BLaER1 treated with 17β-estradiol and CSF1 and Interleukin-3, amounts not matched to agents 10 nM and 100 nM (cell line): ENCODE measurements around the gene TANGO2.

ENCODE experiments used
- H3K27ac ChIP-seq, 11 experiments: shearing (Covaris generic); formaldehyde crosslinking; 2 replicates each; pipeline ENCODE4 v1.8.1; 2022
- H3K27me3 ChIP-seq, 11 experiments: shearing (Covaris generic); formaldehyde crosslinking; 2 replicates each; pipeline ENCODE4 v1.8.1; 2022
- H3K36me3 ChIP-seq, 11 experiments: shearing (Covaris generic); formaldehyde crosslinking; 2 replicates each; pipeline ENCODE4 v1.8.1; 2022
- H3K4me1 ChIP-seq, 10 experiments: shearing (Covaris generic); formaldehyde crosslinking; 2 replicates each; pipeline ENCODE4 v1.8.1; 2022
- H3K4me2 ChIP-seq, 11 experiments: shearing (Covaris generic); formaldehyde crosslinking; 2 replicates each; pipeline ENCODE4 v1.8.1; 2022
- H3K4me3 ChIP-seq, 10 experiments: shearing (Covaris generic); formaldehyde crosslinking; 2 replicates each; pipeline ENCODE4 v1.8.1; 2022
- H3K9ac ChIP-seq, 11 experiments: shearing (Covaris generic); formaldehyde crosslinking; 2 replicates each; pipeline ENCODE4 v1.8.1; 2022
- H3K9me3 ChIP-seq, 11 experiments: shearing (Covaris generic); formaldehyde crosslinking; replicated peaks in 1 of 11; 2 replicates each; pipeline ENCODE4 v1.8.1; 2022
- H4K20me1 ChIP-seq, 11 experiments: shearing (Covaris generic); formaldehyde crosslinking; 2 replicates each; pipeline ENCODE4 v1.8.1; 2022
- Cebpa-rat ChIP-seq, 11 experiments: shearing (Covaris generic); IDR thresholded peaks; 2 replicates each; pipeline ENCODE4 v1.8.1; 2022

The TANGO2 gene

DNA sequence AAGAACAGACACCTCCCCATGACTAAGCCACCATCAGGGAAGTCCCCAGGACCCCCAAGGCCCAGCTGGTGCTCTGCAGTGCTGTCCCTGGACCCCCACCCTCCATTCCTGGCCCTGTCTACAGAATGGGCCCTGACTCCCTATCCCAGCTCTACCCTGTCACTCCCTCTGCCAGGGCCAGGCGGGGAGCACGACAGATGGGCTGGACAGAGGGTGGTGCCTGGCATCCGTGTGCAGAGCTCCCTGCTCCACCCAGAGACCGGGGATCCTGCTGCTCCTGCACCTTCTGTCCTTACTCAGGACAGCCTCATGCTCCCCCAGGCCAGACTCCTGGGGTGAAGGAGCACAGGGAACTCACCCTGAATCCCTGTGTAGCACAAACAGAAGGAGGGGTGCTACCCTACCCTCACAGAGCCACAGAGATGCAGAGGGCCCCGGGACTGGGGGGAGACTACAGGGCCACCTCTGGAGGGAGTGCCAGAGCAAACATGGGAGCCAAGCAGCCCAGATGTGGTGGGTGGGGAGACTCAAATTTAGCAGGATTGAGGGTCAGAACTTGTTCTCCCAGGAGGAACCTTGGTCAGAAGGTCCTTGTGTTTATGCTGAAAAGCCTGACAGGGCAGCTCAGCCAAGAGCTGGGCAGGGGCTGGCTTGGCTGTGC, 6.3 kb upstream of the TANGO2 start:
- H3K4me2 ChIP-seq: peak overlapping the region in 5 of 11 experiments; percentile 9 to 98 (median 96); a peak in 2 of 22 replicates
- no peaks in the 10 kb centered on the region for H3K36me3 ChIP-seq
- peaks cover 37 to 47% (median 42%) of the 10 kb centered on the region in 11 experiments for H3K27me3 ChIP-seq

DNA sequence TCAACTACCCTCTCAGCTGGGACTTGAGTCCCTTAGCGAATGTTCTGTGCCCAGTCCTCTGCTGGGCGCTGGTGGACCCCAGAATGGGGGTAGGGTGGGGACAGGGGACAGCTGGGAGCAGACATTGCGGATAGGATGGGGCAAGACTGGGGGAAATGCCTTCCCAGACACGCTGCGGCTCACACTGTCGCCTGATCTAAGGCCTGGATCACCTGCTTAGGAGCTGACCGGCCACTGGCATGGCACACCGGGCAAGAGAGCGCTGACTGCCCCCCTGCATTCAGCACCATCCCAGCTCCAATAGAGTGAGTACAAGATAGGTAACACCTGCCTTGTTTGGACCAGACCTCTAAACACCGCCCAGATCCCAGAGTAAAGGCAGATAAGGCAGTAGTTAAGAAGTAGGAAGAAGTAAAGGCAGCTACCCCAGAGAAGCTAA, 5.7 kb upstream of the TANGO2 start:
- no peak for TF ChIP-seq Cebpa-rat (IDR thresholded peaks at IDR 0.05)
- Histone ChIP-seq H3K36me3 (no peaks in the 10 kb centered on the region), H3K27me3 (peaks cover 37 to 47% (median 42%) of the 10 kb centered on the region in 11 experiments), H4K20me1 (peaks cover 0 to 22% (median 7%) of the 10 kb centered on the region in 11 experiments; a peak in 6 of 22 replicates), H3K4me1 (peaks cover 10 to 63% (median 45%) of the 10 kb centered on the region in 10 experiments), H3K4me3 (peak overlapping the region in 2 of 10 experiments; percentile 72 to 82; a peak in 4 of 20 replicates), H3K27ac (no peak overlapping the region), H3K9ac (0 out of 22 replicates have a peak overlapping the region, but pooled peaks of 1 of the 11 experiments have one; percentile 4), H3K4me2 (peak overlapping the region in 8 of 11 experiments; percentile 89 to 99 (median 96); a peak in 14 of 22 replicates), H3K9me3 (no peaks in the 10 kb centered on the region)

More for the DNA sequence above, 6.3 kb upstream of the TANGO2 start:
- Histone ChIP-seq H3K9ac (0 out of 22 replicates have a peak overlapping the region, but pooled peaks of 2 of the 11 experiments have one; percentile 4 to 9), H4K20me1 (peaks cover 0 to 22% (median 7%) of the 10 kb centered on the region in 11 experiments; a peak in 6 of 22 replicates), H3K27ac (no peak overlapping the region), H3K9me3 (no peaks in the 10 kb centered on the region), H3K4me1 (peaks cover 8 to 67% (median 47%) of the 10 kb centered on the region in 10 experiments; a peak in 19 of 20 replicates), H3K4me3 (no peak overlapping the region)
- TF ChIP-seq Cebpa-rat (IDR thresholded peaks at IDR 0.05): no peak

DNA sequence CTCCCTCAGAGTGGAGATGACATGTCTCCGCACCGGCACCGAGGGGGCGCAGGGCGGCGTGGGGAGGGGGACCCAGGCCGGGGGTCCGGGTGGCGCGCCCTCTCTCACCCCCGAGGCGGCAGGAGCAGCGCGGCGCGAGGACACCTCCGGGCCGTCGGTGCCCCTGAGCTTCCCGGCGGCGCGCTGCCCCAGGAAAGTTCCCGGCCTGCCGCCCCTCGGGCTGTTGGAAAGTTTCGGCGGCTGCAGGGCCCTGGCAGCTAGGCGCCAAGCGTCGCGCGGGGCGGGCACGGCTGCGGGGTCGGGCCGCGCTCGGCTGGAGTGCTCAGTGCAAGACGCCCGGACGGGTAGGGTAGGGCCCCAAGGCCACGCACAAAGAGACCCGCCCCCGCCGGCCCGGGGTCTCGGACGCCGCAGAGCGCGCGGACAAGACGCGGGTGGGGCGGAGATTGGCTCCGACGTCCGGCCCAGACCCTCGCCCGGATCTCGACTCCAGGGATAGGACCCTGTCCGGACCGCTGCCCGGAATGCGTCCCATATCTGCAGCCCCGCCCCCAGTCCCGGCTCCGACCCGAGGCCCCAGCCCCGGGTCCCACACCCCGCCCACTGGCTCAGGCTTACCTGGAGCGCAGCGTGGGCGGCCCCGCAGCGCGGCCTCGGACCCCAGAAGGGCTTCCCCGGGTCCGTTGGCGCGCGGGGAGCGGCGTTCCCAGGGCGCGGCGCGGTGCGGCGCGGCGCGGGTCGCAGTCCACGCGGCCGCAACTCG, 4.8 kb upstream of the TANGO2 start:
- peak overlapping the region; percentile 51 to 78 (median 71); a peak in 21 of 22 replicates for H3K9ac ChIP-seq
- peaks cover 37 to 47% (median 42%) of the 10 kb centered on the region in 11 experiments for H3K27me3 ChIP-seq

GRCh38 chr22:20016734-20017621, 3.9 kb upstream of the TANGO2 start, which contains the start of gene ARVCF:
ARVCF (minus strand) TSS chr22:20016823; CDS start chr22:19990794, 26,029 bp downstream.
- peaks cover 1 to 27% (median 10%) of the 10 kb centered on the region in 11 experiments; a peak in 14 of 22 replicates for H4K20me1 ChIP-seq
- peaks cover 9 to 56% (median 38%) of the 10 kb centered on the region in 10 experiments for H3K4me1 ChIP-seq
- peak within 1 kb of the TSS; percentile 51 to 78 (median 71); a peak in 21 of 22 replicates for H3K9ac ChIP-seq
- no peak for TF ChIP-seq Cebpa-rat (IDR thresholded peaks at IDR 0.05)
- H3K9me3 ChIP-seq: no peaks in the 10 kb centered on the region
- no peaks in the 10 kb centered on the region; a peak in 1 of 22 replicates for H3K36me3 ChIP-seq
- peak within 1 kb of the TSS; percentile 72 to 84 (median 77) for H3K4me3 ChIP-seq
- H3K4me2 ChIP-seq: peak within 1 kb of the TSS; percentile 87 to 99 (median 96)
- H3K27ac ChIP-seq: peak within 1 kb of the TSS in 3 of 11 experiments; percentile 12 to 40 (median 15); a peak in 3 of 22 replicates
- peaks cover 37 to 47% (median 42%) of the 10 kb centered on the region in 11 experiments for H3K27me3 ChIP-seq

More for the DNA sequence above, 4.8 kb upstream of the TANGO2 start:
- Histone ChIP-seq H3K4me1 (peaks cover 8 to 59% (median 40%) of the 10 kb centered on the region in 10 experiments), H4K20me1 (peaks cover 0 to 22% (median 7%) of the 10 kb centered on the region in 11 experiments; a peak in 7 of 22 replicates), H3K4me2 (peak overlapping the region; percentile 87 to 99 (median 96)), H3K27ac (peak overlapping the region in 3 of 11 experiments; percentile 12 to 40 (median 15); a peak in 3 of 22 replicates), H3K4me3 (peak overlapping the region; percentile 72 to 84 (median 77)), H3K9me3 (no peaks in the 10 kb centered on the region), H3K36me3 (no peaks in the 10 kb centered on the region)
- no peak for TF ChIP-seq Cebpa-rat (IDR thresholded peaks at IDR 0.05)

- Histone ChIP-seq H3K9ac (no peak overlapping the region), H4K20me1 (peaks cover 3 to 33% (median 15%) of the 10 kb centered on the region in 11 experiments; a peak in 16 of 22 replicates), H3K4me3 (peak overlapping the region in 6 of 10 experiments; percentile 72 to 82 (median 77); a peak in 6 of 20 replicates), H3K27ac (no peak overlapping the region), H3K27me3 (peaks cover 37 to 47% (median 42%) of the 10 kb centered on the region in 11 experiments), H3K4me2 (peak overlapping the region; percentile 87 to 99 (median 96); a peak in 20 of 22 replicates), H3K9me3 (no peaks in the 10 kb centered on the region), H3K4me1 (peaks cover 15 to 56% (median 39%) of the 10 kb centered on the region in 10 experiments), H3K36me3 (no peaks in the 10 kb centered on the region; a peak in 1 of 22 replicates)
- TF ChIP-seq Cebpa-rat (IDR thresholded peaks at IDR 0.05): no peak
These were observed 3.3 kb upstream of the TANGO2 start for GRCh38 chr22:20017622-20017958.

GRCh38 chr22:20018001-20018400, 2.9 kb upstream of the TANGO2 start:
- H3K9ac ChIP-seq: no peak overlapping the region
- peaks cover 37 to 47% (median 42%) of the 10 kb centered on the region in 11 experiments for H3K27me3 ChIP-seq
- H3K27ac ChIP-seq: no peak overlapping the region
- peaks cover 19 to 56% (median 40%) of the 10 kb centered on the region in 10 experiments for H3K4me1 ChIP-seq
- no peaks in the 10 kb centered on the region for H3K9me3 ChIP-seq
- H4K20me1 ChIP-seq: peaks cover 3 to 37% (median 17%) of the 10 kb centered on the region in 11 experiments; a peak in 17 of 22 replicates
- H3K4me2 ChIP-seq: peak overlapping the region in 1 of 11 experiments; percentile 97; a peak in 1 of 22 replicates
- TF ChIP-seq Cebpa-rat (IDR thresholded peaks at IDR 0.05): no peak
- H3K36me3 ChIP-seq: no peaks in the 10 kb centered on the region; a peak in 1 of 22 replicates
- no peak overlapping the region for H3K4me3 ChIP-seq

DNA sequence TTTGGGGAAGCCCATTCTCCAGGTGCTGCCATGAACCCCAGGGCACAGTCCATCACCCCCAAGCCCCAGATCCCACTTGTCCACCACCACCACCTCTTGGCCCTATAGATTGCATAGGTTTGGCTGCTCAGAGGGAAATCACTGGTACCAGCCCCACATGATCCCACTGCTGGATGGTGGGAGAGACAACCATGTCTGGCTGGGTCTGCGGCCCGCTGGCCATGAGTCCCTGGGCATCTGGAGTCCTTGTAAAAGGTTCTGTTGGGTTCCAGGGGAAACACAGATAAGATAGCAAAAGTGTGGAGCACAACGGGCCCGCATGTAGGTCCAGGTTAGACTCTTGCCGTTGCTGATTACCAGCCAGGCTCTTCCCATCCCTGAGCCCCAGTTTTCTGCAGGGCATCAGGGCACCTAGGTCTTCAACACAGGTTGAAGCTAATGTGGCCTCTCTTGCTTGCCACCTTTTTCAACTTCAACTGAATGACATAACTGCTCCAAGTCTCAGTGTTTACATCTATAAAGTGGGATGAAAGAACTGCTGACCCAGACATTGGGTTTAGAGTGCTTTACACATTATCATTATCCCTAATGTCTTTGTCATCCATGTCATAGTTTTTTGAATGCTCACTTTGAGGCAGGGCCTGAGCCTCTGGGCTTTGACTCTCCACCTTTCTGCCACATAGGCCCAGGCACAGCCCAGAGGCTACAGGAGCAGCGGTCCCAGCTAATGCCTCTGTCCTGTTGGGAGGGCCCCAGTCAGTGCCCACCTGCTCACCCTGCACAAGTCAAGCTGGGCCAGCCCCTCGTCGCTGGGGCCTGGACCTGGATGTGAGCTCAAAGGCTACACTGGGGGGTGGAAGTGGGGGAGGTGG, 1.0 kb upstream of the TANGO2 start:
- Histone ChIP-seq H3K9me3 (no peaks in the 10 kb centered on the region), H3K4me1 (peaks cover 38 to 64% (median 54%) of the 10 kb centered on the region in 10 experiments), H3K36me3 (peaks cover 0 to 12% (median 0%) of the 10 kb centered on the region in 11 experiments; a peak in 6 of 22 replicates), H3K4me2 (peak overlapping the region; percentile 96 to 100 (median 99)), H3K27ac (peak overlapping the region in 8 of 11 experiments; percentile 70 to 92 (median 90); a peak in 16 of 22 replicates), H3K4me3 (peak overlapping the region in 9 of 10 experiments; percentile 79 to 99 (median 95); a peak in 16 of 20 replicates), H4K20me1 (peaks cover 17 to 52% (median 33%) of the 10 kb centered on the region in 11 experiments; a peak in 19 of 22 replicates), H3K27me3 (peaks cover 31 to 40% (median 37%) of the 10 kb centered on the region in 11 experiments), H3K9ac (peak overlapping the region; percentile 87 to 97 (median 93); a peak in 17 of 22 replicates)
- no peak for TF ChIP-seq Cebpa-rat (IDR thresholded peaks at IDR 0.05)
